Skin epidermis (tissue), 12 donors: Measurements from ENCODE around the gene CCSER1.

Source experiments
- H3K27ac ChIP-seq, 21 experiments: fragments of 200-600 bp; sonication (generic) in 11 of 21; one replicate each; pipeline ENCODE4 v1.5.0; 2020; ENCODE audit warnings: mild to moderate bottlenecking in 3 of 21, inconsistent platforms in 2 of 21, moderate library complexity in 2 of 21
- H3K4me3 ChIP-seq, 7 experiments: fragments of 200-600 bp; sonication (generic) in 2 of 7; one replicate each; pipeline ENCODE4 v1.5.0; 2020; ENCODE audit warnings: inconsistent platforms in 2 of 7, mild to moderate bottlenecking in 2 of 7, moderate library complexity in 1 of 7

The CCSER1 gene

GRCh38 chr4:90498175-90498574, 371.0 kb downstream of the CCSER1 start:
- H3K27ac ChIP-seq: no peak overlapping the region

DNA sequence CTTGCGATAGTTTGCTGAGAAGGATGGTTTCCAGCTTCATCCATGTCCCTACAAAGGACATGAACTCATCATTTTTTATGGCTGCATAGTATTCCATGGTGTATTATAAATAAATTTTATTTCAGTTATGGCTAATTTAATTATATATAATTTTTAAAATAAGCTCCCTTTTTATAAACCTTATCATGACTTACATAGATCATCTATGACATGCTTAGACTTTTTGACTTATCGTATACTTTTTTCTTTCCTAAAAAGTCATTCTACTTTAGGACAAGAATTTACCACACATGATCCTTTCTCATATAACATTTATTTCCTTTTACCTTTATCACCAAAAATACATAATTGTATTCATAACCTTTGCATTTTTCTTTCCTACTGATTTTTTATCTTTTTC, 376.5 kb downstream of the CCSER1 start:
- H3K27ac ChIP-seq: no peak overlapping the region
- no peak overlapping the region for H3K4me3 ChIP-seq

More at GRCh38 chr4:90498175-90498574, 371.0 kb downstream of the CCSER1 start:
- H3K4me3 ChIP-seq: no peak overlapping the region

DNA sequence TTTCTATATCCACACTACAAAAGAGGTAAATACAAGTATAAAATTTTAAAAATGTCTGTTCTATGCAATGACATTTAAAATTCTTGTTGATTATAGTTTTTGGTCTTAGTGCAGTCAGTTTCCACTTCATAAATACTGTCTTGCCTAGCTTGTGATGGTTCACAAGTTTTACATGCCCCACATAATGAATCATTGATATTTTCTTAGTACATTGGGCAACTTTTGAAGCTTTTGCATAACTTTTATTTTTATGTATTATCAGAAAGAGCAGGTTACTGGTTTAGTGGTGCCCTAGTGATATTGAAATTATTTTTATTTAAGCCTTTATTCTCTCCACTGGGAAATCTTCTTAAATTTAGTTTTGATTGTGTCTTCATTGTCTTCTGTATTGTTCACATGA, 388.0 kb downstream of the CCSER1 start:
- Histone ChIP-seq H3K4me3 (no peak overlapping the region), H3K27ac (no peak overlapping the region)

DNA sequence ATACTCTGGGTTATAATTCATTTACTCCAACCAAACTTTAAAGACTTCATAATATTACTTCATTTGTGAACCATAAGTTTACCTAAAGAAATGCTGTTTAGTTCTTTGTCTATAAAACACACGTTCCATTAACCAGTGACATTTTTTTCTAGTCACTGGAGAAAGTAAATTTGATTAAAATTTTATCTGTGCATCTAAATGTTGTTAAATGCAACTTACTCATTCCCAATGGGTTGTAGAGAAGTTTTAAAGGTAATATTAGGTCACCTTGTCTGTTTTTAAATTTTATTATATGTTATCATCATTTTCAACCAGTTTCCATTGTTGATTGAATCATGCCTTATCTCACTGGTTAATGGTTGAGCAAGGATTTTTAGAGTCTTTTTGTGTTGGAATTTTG, 401.4 kb downstream of the CCSER1 start:
- no peak overlapping the region for H3K4me3 ChIP-seq

DNA sequence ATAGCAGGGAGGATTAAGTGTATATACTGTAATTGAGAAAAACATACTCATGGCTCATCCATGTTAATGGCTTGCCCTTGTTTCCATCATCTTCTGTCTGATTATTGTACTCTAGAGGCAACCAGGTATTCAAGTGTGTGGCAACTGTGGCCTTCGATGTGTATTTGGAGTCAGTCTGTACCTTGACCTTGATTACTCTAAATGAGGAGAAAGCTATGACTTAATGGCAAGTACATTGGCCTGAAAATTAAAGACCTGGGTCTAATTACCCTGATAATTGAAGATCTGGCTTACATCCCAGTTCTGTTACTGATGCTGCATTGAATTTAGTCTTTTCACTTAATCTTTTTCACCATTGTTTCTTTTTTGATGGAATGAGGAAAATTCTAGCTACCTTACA, 409.2 kb downstream of the CCSER1 start:
- H3K4me3 ChIP-seq: no peak overlapping the region
- no peak overlapping the region for H3K27ac ChIP-seq

More for the DNA sequence above, 401.4 kb downstream of the CCSER1 start:
- H3K27ac ChIP-seq: no peak overlapping the region

GRCh38 chr4:90537491-90537890, 410.3 kb downstream of the CCSER1 start:
- no peak overlapping the region for H3K4me3 ChIP-seq
- no peak overlapping the region for H3K27ac ChIP-seq

GRCh38 chr4:90540536-90540935, 413.3 kb downstream of the CCSER1 start:
- H3K4me3 ChIP-seq: no peak overlapping the region
- H3K27ac ChIP-seq: no peak overlapping the region

- H3K4me3 ChIP-seq: no peak overlapping the region
- H3K27ac ChIP-seq: no peak overlapping the region
Observed at GRCh38 chr4:90542216-90542615, 415.0 kb downstream of the CCSER1 start.

DNA sequence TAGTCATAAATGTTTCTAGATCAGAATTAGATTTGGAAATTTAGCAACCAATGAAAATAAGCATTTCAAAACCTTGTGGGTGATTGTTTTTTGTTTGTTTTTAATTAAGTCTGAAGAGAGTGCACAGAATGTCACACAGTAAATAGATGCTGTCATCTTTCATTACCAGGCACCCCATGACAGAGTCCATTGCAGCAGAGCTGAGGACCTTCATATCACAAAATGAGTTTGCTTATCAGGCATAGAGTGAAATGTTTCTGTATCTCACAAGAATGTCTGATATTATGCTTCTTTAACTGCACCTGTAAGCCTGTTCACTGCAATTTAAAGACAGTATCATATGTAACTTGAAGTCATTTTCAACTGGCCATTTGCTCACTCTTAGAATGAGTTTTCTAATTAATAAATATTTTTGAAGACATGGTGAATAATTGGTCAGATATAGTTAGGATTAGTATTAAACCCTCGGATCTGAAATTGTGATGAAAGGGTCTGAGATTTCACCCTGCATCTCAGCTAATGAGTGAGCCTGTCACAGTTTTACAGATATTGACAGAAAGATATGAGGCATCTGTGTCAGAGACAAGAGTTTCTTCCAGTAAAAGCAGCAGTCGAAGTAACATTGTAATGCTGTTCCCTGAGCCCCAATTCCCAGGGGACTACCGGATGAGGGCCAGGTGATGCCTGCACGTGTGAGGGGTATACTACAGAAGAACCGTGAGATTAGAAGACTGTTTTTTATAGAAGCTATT, 416.4 kb downstream of the CCSER1 start:
- H3K27ac ChIP-seq: no peak overlapping the region
- no peak overlapping the region for H3K4me3 ChIP-seq

DNA sequence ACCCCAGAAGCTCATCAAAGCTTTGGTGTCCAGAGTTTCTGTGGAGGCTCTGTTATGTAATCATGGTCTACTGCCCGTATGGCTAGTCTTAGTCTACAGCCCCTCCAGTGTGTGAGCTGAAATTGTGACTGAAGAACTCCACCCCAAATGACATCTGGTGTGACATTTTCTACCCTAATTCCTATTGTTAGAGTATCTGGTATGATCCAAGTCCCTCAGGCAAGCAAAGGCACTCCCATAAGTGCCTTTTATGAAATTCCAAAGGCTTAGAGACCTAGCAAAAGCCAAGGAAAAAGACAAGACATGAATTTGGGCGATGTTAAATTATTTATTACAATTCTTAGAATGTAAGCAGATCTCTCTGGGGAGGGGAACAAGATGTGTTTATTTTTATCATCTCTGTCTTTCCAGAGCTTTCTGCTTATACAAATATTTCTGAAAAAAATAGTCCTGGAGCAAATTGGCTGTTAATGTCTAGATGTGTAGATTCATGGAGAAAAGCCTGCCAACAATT, 417.4 kb downstream of the CCSER1 start:
- no peak overlapping the region for H3K27ac ChIP-seq
- H3K4me3 ChIP-seq: no peak overlapping the region

DNA sequence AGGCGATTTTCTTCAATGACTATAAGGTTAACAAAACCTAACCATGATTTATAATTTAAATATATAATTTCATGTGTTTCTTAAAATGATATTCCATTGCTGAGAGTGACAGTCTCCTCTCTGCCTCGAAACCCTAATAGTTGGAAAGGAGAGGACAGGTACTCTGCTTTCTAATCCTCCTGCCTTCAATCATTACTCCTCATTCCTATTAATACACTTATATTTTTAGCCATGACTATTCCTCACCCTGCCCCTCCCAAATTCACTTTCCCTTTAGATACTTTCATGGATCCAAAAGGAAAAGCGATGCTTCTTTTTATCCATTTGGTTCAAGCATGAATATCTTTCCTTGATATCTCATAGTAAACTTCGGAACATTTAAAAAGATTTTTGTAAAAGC, 418.2 kb downstream of the CCSER1 start:
- H3K4me3 ChIP-seq: no peak overlapping the region
- no peak overlapping the region for H3K27ac ChIP-seq

DNA sequence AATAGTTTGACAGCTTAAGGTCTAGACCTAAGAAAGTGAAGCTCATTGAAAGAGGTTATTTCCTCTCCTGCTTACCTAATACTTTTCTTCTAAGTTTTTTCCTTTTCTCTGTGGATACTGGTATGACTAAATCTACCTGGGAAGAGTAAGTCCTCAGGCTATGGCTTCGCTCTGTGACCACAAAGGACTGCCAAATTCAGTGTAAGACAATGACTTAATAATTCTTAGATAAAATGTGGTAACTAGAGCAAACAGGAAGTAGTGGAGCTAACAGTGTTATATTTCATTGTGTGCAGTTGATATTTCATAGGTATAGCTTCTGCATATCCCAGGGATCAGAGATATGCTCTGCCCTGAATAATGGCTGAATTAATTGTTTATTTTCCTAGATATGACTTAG, 418.9 kb downstream of the CCSER1 start:
- no peak overlapping the region for H3K27ac ChIP-seq
- H3K4me3 ChIP-seq: no peak overlapping the region

GRCh38 chr4:90570615-90571014, 443.4 kb downstream of the CCSER1 start:
- no peak overlapping the region for H3K4me3 ChIP-seq
- H3K27ac ChIP-seq: no peak overlapping the region

- Histone ChIP-seq H3K4me3 (no peak overlapping the region), H3K27ac (no peak overlapping the region)
Observed at GRCh38 chr4:90572996-90573395, 445.8 kb downstream of the CCSER1 start.

GRCh38 chr4:90575371-90575770, 448.2 kb downstream of the CCSER1 start:
- Histone ChIP-seq H3K27ac (no peak overlapping the region), H3K4me3 (no peak overlapping the region)

- no peak overlapping the region for H3K27ac ChIP-seq
Observed at GRCh38 chr4:90580326-90580725, 453.1 kb downstream of the CCSER1 start.

GRCh38 chr4:90582087-90582486, 454.9 kb downstream of the CCSER1 start:
- Histone ChIP-seq H3K27ac (no peak overlapping the region), H3K4me3 (no peak overlapping the region)

More at GRCh38 chr4:90580326-90580725, 453.1 kb downstream of the CCSER1 start:
- H3K4me3 ChIP-seq: no peak overlapping the region

DNA sequence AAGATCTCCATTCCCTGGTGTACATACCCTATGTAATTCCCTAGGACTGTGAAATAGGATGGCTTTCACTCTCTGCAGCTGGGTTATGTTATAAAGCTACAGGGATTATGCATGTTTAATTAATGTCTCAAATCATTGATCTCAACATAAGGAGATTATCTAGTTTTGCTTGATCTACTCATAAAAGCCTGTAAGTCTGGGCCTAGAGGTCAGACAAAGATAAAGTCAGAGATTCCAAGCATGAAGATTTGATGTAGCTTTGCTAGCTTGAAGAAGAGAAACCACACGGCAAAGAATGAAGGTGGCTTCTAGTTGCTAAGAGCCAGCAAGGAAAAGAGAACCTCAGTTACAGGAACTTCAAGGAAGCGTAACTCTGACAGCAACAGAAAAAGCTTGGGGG, 456.9 kb downstream of the CCSER1 start:
- H3K27ac ChIP-seq: no peak overlapping the region
- H3K4me3 ChIP-seq: no peak overlapping the region

- Histone ChIP-seq H3K27ac (no peak overlapping the region), H3K4me3 (no peak overlapping the region)
Observed at GRCh38 chr4:90585961-90586360, 458.8 kb downstream of the CCSER1 start.

GRCh38 chr4:90586799-90587198, 459.6 kb downstream of the CCSER1 start:
- H3K4me3 ChIP-seq: no peak overlapping the region
- H3K27ac ChIP-seq: no peak overlapping the region

- Histone ChIP-seq H3K4me3 (no peak overlapping the region), H3K27ac (no peak overlapping the region)
Observed at GRCh38 chr4:90597927-90598326, 470.7 kb downstream of the CCSER1 start.

GRCh38 chr4:90598741-90599140, 471.5 kb downstream of the CCSER1 start:
- Histone ChIP-seq H3K4me3 (no peak overlapping the region), H3K27ac (no peak overlapping the region)
